Limb (tissue), 2 donors: ENCODE measurements around the gene SFR1.
A peak's percentile ranks its signal among the peaks of the same experiment; 100 is the strongest.

Experiments used
- DNase-seq, 2 donors: peaks; one replicate each; pipeline ENCODE4 v3.0.0-alpha.2; 2016; ENCODE audit errors: extremely low spot score in 2 of 2

Gene SFR1

GRCh38 chr10:104121485-104122224 is at the start of gene SFR1:
Gene SFR1 (plus strand): TSS chr10:104122171. CDS start chr10:104122184, 13 bp downstream.
- peak; percentile 99 for DNase-seq

GRCh38 chr10:104072786-104073185 is 49.2 kb upstream of the SFR1 start:
- no peak for DNase-seq

- DNase-seq = no peak
Observed at GRCh38 chr10:104074505-104074904, 47.5 kb upstream of the SFR1 start.

- peak in 1 of 2 donors; percentile 54 for DNase-seq
Observed at GRCh38 chr10:104076743-104077160, 45.2 kb upstream of the SFR1 start.

GRCh38 chr10:104077247-104077646 is 44.7 kb upstream of the SFR1 start:
- DNase-seq = no peak

- DNase-seq = no peak
Observed at GRCh38 chr10:104077663-104078151, 44.3 kb upstream of the SFR1 start.

GRCh38 chr10:104080762-104081161 is 41.2 kb upstream of the SFR1 start:
- no peak for DNase-seq

- DNase-seq = no peak
Observed at GRCh38 chr10:104081998-104082397, 40.0 kb upstream of the SFR1 start.

GRCh38 chr10:104084482-104085142 is 37.4 kb upstream of the SFR1 start:
- DNase-seq = no peak

GRCh38 chr10:104085801-104086400 is 36.1 kb upstream of the SFR1 start, which contains the start of gene COL17A1:
Gene COL17A1 (minus strand): TSS chr10:104085880. CDS start chr10:104080673, 5,207 bp downstream.
- DNase-seq = no peak

- no peak for DNase-seq
Observed at GRCh38 chr10:104088239-104088638, 33.7 kb upstream of the SFR1 start.

- DNase-seq = no peak
Observed at GRCh38 chr10:104089621-104090020, 32.4 kb upstream of the SFR1 start.

GRCh38 chr10:104090611-104091010 is 31.4 kb upstream of the SFR1 start:
- DNase-seq = no peak

- DNase-seq = no peak
Observed at GRCh38 chr10:104092749-104093148, 29.2 kb upstream of the SFR1 start.

GRCh38 chr10:104096692-104097091 is 25.3 kb upstream of the SFR1 start:
- DNase-seq = no peak

- no peak for DNase-seq
Observed at GRCh38 chr10:104098358-104098925, 23.5 kb upstream of the SFR1 start.

GRCh38 chr10:104099269-104099668 is 22.7 kb upstream of the SFR1 start:
- no peak for DNase-seq

GRCh38 chr10:104099941-104100340 is 22.0 kb upstream of the SFR1 start:
- no peak for DNase-seq

GRCh38 chr10:104100795-104101194 is 21.2 kb upstream of the SFR1 start:
- no peak for DNase-seq

GRCh38 chr10:104101902-104102301 is 20.1 kb upstream of the SFR1 start:
- no peak for DNase-seq

- DNase-seq = no peak
Observed at GRCh38 chr10:104103956-104104355, 18.0 kb upstream of the SFR1 start.

- DNase-seq = no peak
Observed at GRCh38 chr10:104104418-104104817, 17.6 kb upstream of the SFR1 start.
